HepG2 (cell line): ENCODE data around the gene TYROBP. TPM values are rescaled to one million over a fixed set of nuclear protein-coding genes. Genes with fewer than 3 reads are reported as not detected.

ENCODE experiments used
- AHR ChIP-seq: IDR thresholded peaks from 2 replicates; pipeline ENCODE4 v1.6.1; 2018; ENCODE audit warnings: missing genetic modification reagents, missing compliant biosample characterization
- ATF4 ChIP-seq, 2 experiments: fragments of 450-650 bp in 1 of 2; sonication (generic) in 1 of 2; formaldehyde crosslinking; IDR thresholded peaks; 2 replicates each; pipeline versions ENCODE4 v1.5.0 to v1.8.0; 2020 to 2022; ENCODE audit warnings: mild to moderate bottlenecking in 1 of 2, missing genetic modification reagents in 1 of 2
- BHLHE40 ChIP-seq: IDR thresholded peaks from 2 replicates; pipeline ENCODE4 v1.6.1; 2011; ENCODE audit warnings: low read length, improper control_type of control experiment
- CEBPB ChIP-seq: IDR thresholded peaks from 2 replicates; pipeline ENCODE4 v1.6.1; 2011; ENCODE audit warnings: low read depth, low read length, improper control_type of control experiment, borderline replicate concordance
- HDAC1 ChIP-seq: sonication (generic); formaldehyde crosslinking; IDR thresholded peaks from 2 replicates; pipeline ENCODE4 v1.5.1; 2020; ENCODE audit warnings: mild to moderate bottlenecking, missing genetic modification reagents
- ISX ChIP-seq: sonication (generic); formaldehyde crosslinking; conservative IDR thresholded peaks from 2 replicates; pipeline ENCODE4 v1.5.0; 2020; ENCODE audit warnings: missing genetic modification reagents
- MAX ChIP-seq: IDR thresholded peaks from 2 replicates; pipeline ENCODE4 v1.6.1; 2012; ENCODE audit warnings: inconsistent platforms
- NR2F2 ChIP-seq: IDR thresholded peaks from 2 replicates; pipeline ENCODE4 v1.6.1; 2012; ENCODE audit warnings: low read depth, inconsistent platforms, borderline replicate concordance
- SIN3B ChIP-seq: fragments of 150-350 bp; IDR thresholded peaks from 2 replicates; pipeline ENCODE4 v1.6.1; 2014; ENCODE audit warnings: low read length
- TFDP2 ChIP-seq: sonication (generic); formaldehyde crosslinking; IDR thresholded peaks from 2 replicates; pipeline ENCODE4 v1.4.0; 2020; ENCODE audit warnings: missing genetic modification reagents
- ZNF256 ChIP-seq: sonication (generic); formaldehyde crosslinking; conservative IDR thresholded peaks from 2 replicates; pipeline ENCODE4 v1.4.0; 2020; ENCODE audit warnings: missing genetic modification reagents
- ZNF264 ChIP-seq: sonication (generic); formaldehyde crosslinking; IDR thresholded peaks from 2 replicates; pipeline ENCODE4 v1.4.0; 2020; ENCODE audit warnings: missing genetic modification reagents
- ZNF543 ChIP-seq: sonication (generic); formaldehyde crosslinking; IDR thresholded peaks from 2 replicates; pipeline ENCODE4 v1.4.0; 2020; ENCODE audit warnings: mild to moderate bottlenecking, missing genetic modification reagents
- ZNF772 ChIP-seq: sonication (generic); formaldehyde crosslinking; IDR thresholded peaks from 2 replicates; pipeline ENCODE4 v1.5.0; 2020; ENCODE audit warnings: mild to moderate bottlenecking, missing genetic modification reagents
- polyA plus RNA-seq, 8 experiments: library from polyadenylated mRNA; depleted of rRNA in 3 of 8; stranded (reverse) in 7 of 8; unstranded in 1 of 8; fragments of >200 nt; fragmentation: Illumina TruSeq in 4 of 8; extraction: Trizol in 4 of 8; gene quantifications; 2 replicates each; pipeline versions ENCODE4 v1.2.1 to v1.2.3, GENCODE V29; 2011 to 2016; ENCODE audit warnings: low read depth in 4 of 8, missing spikeins in 1 of 8, mixed read lengths in 1 of 8; ENCODE audit not compliant: insufficient read depth in 1 of 8
- total RNA-seq, 5 experiments: library from RNA; depleted of rRNA; stranded (reverse); fragments of >200 nt; fragmentation: Illumina TruSeq; extraction: Trizol; gene quantifications; 2 replicates each; pipeline ENCODE4 v1.2.3, GENCODE V29; 2016; ENCODE audit warnings: low read depth in 1 of 5
- TF ChIP-seq, protein P1 (sequence below): sonication (generic); formaldehyde crosslinking; IDR thresholded peaks from 2 replicates; pipeline ENCODE4 v1.4.0; 2020; ENCODE audit warnings: missing genetic modification reagents
- TF ChIP-seq, protein P2 (sequence below): sonication (generic); formaldehyde crosslinking; IDR thresholded peaks from 2 replicates; pipeline ENCODE4 v1.9.0; 2022; ENCODE audit warnings: low read depth, missing genetic modification reagents
- TF ChIP-seq, protein P3 (sequence below): sonication (generic); formaldehyde crosslinking; IDR thresholded peaks from 2 replicates; pipeline ENCODE4 v1.5.1; 2020; ENCODE audit warnings: missing genetic modification reagents, mild to moderate bottlenecking, borderline replicate concordance

TYROBP gene
- total and polyA plus RNA-seq, 2 of the 13 experiments (the other 11 are each of a cell fraction or from before 2014, with no cell fraction given) = not detected

- no peak for TF ChIP-seq ISX (CRISPR knock-in tag)
- no peak for TF ChIP-seq ATF4 (CRISPR knock-in tag; IDR thresholded peaks at IDR 0.05)
- TF ChIP-seq, protein P1, sequence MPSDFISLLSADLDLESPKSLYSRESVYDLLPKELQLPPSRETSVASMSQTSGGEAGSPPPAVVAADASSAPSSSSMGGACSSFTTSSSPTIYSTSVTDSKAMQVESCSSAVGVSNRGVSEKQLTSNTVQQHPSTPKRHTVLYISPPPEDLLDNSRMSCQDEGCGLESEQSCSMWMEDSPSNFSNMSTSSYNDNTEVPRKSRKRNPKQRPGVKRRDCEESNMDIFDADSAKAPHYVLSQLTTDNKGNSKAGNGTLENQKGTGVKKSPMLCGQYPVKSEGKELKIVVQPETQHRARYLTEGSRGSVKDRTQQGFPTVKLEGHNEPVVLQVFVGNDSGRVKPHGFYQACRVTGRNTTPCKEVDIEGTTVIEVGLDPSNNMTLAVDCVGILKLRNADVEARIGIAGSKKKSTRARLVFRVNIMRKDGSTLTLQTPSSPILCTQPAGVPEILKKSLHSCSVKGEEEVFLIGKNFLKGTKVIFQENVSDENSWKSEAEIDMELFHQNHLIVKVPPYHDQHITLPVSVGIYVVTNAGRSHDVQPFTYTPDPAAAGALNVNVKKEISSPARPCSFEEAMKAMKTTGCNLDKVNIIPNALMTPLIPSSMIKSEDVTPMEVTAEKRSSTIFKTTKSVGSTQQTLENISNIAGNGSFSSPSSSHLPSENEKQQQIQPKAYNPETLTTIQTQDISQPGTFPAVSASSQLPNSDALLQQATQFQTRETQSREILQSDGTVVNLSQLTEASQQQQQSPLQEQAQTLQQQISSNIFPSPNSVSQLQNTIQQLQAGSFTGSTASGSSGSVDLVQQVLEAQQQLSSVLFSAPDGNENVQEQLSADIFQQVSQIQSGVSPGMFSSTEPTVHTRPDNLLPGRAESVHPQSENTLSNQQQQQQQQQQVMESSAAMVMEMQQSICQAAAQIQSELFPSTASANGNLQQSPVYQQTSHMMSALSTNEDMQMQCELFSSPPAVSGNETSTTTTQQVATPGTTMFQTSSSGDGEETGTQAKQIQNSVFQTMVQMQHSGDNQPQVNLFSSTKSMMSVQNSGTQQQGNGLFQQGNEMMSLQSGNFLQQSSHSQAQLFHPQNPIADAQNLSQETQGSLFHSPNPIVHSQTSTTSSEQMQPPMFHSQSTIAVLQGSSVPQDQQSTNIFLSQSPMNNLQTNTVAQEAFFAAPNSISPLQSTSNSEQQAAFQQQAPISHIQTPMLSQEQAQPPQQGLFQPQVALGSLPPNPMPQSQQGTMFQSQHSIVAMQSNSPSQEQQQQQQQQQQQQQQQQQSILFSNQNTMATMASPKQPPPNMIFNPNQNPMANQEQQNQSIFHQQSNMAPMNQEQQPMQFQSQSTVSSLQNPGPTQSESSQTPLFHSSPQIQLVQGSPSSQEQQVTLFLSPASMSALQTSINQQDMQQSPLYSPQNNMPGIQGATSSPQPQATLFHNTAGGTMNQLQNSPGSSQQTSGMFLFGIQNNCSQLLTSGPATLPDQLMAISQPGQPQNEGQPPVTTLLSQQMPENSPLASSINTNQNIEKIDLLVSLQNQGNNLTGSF (CRISPR knock-in tag) = no peak
- TF ChIP-seq NR2F2 = no peak
- TF ChIP-seq ZNF543 (CRISPR knock-in tag) = no peak; the same call in 1 of the 2 replicates
- peak; percentile 27; the same call in 1 of the 2 replicates for TF ChIP-seq MAX
- no peak for TF ChIP-seq ZNF256 (CRISPR knock-in tag)
- peak; percentile 58 for TF ChIP-seq TFDP2 (CRISPR knock-in tag)
- no peak for TF ChIP-seq ZNF772
- no peak for TF ChIP-seq BHLHE40
- TF ChIP-seq, protein P2, sequence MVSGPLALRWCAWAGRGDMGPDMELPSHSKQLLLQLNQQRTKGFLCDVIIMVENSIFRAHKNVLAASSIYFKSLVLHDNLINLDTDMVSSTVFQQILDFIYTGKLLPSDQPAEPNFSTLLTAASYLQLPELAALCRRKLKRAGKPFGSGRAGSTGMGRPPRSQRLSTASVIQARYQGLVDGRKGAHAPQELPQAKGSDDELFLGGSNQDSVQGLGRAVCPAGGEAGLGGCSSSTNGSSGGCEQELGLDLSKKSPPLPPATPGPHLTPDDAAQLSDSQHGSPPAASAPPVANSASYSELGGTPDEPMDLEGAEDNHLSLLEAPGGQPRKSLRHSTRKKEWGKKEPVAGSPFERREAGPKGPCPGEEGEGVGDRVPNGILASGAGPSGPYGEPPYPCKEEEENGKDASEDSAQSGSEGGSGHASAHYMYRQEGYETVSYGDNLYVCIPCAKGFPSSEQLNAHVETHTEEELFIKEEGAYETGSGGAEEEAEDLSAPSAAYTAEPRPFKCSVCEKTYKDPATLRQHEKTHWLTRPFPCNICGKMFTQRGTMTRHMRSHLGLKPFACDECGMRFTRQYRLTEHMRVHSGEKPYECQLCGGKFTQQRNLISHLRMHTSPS (CRISPR knock-in tag) = no peak
- TF ChIP-seq, protein P3, sequence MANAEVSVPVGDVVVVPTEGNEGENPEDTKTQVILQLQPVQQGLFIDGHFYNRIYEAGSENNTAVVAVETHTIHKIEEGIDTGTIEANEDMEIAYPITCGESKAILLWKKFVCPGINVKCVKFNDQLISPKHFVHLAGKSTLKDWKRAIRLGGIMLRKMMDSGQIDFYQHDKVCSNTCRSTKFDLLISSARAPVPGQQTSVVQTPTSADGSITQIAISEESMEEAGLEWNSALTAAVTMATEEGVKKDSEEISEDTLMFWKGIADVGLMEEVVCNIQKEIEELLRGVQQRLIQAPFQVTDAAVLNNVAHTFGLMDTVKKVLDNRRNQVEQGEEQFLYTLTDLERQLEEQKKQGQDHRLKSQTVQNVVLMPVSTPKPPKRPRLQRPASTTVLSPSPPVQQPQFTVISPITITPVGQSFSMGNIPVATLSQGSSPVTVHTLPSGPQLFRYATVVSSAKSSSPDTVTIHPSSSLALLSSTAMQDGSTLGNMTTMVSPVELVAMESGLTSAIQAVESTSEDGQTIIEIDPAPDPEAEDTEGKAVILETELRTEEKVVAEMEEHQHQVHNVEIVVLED = peak; percentile 93
- TF ChIP-seq AHR = no peak
- TF ChIP-seq HDAC1 (CRISPR knock-in tag) = peak; percentile 41
- no peak for TF ChIP-seq CEBPB
- TF ChIP-seq SIN3B = no peak
- no peak for TF ChIP-seq ZNF264 (CRISPR knock-in tag)
These were observed 8.4 kb downstream of the TYROBP start (continued) for GRCh38 chr19:35899547-35900214.
